PC-9 (cell line): ENCODE measurements around the gene METTL13.

Experiments used
- CTCF ChIP-seq: fragments of 200-600 bp; sonication (generic); conservative IDR thresholded peaks from 2 replicates; pipeline ENCODE4 v1.6.1; 2017; ENCODE audit warnings: mixed run types, antibody characterized with exemption, mild to moderate bottlenecking, moderate library complexity
- EZH2 ChIP-seq: fragments of 200-600 bp; sonication (generic); IDR thresholded peaks from 2 replicates; pipeline ENCODE4 v1.8.0; 2017; ENCODE audit warnings: antibody characterized with exemption, low read depth

- TF ChIP-seq CTCF (no peak), EZH2 (no peak)
Measured at GRCh38 chr1:171751221-171751620, 30.2 kb upstream of the METTL13 start.
